Measurements from ENCODE around the gene VCP. TPM values are rescaled to one million over a fixed set of nuclear protein-coding genes. Genes with fewer than 3 reads are reported as not detected.

Gene VCP
- total RNA-seq, 1 donor from 2014 or later = 473 TPM

DNA sequence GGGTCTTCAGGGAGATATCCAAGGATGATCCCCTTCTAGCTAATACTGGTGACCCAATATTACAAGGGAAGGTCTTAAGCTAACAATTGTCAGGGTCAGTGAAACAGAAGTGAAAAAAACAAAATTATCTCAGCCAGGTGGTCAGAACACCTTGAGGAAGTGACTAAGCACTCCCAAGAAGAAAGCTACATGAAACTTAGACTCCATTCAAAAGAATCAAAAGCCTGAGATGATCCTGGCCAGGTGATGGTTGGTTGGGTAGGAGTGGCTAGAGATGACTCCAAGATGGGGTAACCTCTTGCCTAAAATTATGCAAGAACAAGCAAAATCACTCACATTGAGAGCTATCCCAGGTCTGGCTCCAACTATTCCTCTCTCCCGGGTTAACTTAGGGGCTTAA is 5.4 kb downstream of the VCP start:
- DNase-seq (ENCODE audit: low read depth in 2 of 2) = no peak

DNA sequence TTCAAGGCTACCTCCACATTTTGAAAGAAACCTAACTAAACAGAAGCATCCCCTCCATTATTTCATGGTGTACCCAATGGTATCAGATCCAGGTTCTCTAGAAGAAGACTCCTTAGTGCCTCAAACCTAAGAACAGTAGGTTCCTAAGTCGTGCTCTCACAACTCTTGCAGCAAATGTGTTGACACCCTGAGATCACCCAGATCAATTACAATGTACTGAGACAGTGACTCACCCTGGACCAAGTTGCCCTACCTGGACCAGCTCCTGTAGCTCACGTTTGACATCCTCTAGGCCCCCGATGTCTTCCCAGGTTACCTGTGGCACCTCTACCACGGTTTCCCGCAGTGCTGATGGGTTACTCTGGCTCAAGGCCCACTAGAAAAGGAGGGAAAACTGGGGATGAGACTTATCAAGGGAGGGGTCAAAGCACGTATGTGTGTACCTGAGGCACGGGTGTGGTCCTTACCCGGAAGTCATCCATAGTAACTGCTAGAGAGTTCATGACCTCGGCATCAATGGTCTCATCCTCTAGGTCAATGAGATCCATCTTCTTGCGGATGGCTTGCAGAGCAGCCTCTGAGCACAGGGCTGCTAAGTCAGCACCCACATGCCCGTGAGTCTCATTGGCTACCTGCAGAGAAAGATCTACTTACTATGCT is 11.7 kb downstream of the VCP start:
- no peak for DNase-seq (ENCODE audit: low read depth in 2 of 2)

DNA sequence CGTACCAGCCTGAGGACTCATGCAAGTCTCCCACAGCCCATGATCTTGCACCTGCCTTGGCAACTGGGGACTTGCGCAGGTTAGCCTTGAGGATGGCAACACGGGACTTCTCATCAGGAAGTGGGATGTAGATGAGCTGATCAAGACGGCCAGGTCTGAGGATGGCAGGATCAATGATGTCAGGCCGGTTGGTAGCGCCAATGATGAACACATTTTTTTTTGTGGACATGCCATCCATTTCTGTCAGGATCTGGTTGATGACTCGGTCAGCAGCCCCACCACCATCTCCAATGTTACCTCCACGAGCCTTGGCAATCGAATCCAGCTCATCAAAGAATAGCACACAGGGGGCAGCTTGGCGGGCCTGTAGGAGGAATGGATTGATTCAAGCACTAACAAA is 13.0 kb downstream of the VCP start:
- DNase-seq (ENCODE audit: low read depth in 2 of 2) = no peak

DNA sequence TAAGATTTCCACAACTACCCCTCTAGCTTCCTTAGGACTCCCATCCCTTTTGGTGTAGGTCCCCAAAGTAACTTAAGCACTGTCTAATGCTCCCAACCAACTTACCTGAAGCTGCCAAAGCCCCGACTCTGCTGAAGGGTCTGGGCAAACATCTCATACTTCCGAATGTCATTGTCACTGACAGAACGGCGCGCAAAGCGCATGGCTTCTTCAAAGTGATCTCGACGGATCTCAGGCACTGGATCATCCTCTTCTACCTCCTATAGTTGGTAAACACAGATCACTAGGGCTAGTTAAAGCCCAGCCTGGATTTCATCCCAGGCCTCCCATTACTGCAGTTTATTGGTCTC is 15.2 kb downstream of the VCP start:
- DNase-seq (ENCODE audit: low read depth in 2 of 2) = no peak

DNA sequence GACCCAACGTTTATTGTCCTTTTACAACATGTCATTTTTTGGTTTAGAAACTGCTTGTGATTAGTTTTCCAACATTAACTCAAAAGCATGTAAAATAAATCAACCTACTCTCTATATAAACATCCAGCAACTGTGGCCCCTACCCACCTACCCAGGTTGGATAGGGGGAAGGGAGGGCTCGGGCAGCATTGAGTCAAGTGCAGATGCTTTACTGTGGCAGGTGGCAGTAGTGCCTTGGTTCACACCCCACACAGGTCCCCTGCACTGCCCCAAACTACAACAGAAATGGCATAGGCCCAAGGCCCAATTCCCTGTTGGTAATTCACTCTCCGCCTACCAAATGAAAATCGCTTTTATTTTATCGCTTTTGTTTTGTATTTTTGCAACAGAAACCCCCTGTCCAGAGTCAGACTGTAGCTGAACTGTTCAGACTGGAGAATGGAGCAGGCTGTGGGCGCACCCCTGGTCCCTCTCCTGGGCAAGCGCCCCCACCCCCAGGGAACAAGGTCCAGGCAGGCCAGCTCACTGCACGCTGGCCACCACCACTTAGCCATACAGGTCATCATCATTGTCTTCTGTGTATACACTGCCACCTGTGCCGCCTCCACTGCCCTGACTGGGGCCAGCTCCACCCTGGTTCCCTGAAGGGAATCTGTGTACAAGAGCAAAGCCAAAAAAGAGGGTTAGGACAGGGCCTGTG is 15.7 kb downstream of the VCP start:
- DNase-seq (ENCODE audit: low read depth in 2 of 2) = no peak

DNA sequence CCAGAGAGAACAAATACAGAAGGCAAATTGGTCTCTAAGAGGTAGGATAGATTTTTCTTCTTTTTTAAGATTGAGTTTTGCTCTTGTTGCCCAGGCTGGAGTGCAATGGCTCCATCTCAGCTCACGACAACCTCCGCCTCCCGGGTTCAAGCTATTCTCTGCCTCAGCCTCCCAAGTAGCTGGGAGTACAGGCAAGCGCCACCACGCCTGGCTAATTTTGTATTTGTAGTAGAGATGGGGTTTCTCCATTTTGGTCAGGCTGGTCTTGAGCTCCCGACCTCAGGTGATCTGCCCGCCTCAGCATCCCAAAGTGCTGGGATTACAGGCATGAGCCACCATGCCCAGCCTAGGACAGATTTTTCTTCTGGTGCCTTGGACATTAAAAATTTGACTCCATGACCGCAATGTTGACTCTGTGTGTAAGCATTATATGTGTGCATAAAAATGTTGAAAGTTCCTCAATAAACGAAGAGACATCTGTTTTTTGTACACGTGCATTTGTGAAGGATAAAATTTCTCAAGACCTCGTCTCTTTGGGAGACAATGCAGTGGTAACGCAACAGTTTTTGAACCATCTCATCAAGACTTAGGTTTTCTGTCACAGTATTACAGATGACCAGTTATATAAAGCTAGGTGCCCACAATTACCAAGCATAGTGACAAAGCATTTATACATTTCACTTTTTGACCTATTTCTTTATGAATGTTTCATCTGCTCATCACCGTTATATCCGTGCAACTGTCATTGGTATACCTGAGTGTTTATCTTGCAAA is 17.4 kb downstream of the VCP start:
- DNase-seq (ENCODE audit: low read depth in 2 of 2) = no peak

DNA sequence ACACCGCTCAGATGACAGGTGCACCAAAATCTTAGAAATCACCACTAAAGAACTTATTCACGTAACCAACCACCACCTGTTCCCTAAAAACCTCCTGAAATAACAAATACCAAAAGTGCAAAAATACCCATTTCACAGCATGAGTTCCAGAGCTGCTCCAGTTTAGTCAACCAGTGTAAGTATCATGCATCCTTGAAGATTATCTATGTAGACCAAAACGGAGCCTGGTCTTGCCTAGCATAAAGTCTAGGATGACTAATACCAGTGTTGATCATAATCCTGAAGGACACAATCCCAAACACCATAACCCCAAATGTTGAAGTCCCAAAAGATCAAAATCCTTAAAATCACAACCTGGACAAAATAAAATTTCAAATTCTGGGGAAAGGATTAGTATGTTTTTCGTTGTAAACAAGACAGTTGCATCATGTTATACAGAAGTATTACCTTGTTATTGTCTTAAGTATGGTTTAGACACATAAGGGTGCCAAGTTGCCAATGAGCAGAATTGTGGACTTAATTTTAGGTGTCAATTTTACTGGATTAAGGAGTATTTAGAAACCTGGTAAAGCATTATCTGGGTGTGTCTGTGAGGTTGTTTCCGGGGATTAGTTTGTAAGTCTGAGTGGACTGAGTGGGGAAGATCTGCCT is 18.1 kb downstream of the VCP start:
- DNase-seq (ENCODE audit: low read depth in 2 of 2) = no peak

DNA sequence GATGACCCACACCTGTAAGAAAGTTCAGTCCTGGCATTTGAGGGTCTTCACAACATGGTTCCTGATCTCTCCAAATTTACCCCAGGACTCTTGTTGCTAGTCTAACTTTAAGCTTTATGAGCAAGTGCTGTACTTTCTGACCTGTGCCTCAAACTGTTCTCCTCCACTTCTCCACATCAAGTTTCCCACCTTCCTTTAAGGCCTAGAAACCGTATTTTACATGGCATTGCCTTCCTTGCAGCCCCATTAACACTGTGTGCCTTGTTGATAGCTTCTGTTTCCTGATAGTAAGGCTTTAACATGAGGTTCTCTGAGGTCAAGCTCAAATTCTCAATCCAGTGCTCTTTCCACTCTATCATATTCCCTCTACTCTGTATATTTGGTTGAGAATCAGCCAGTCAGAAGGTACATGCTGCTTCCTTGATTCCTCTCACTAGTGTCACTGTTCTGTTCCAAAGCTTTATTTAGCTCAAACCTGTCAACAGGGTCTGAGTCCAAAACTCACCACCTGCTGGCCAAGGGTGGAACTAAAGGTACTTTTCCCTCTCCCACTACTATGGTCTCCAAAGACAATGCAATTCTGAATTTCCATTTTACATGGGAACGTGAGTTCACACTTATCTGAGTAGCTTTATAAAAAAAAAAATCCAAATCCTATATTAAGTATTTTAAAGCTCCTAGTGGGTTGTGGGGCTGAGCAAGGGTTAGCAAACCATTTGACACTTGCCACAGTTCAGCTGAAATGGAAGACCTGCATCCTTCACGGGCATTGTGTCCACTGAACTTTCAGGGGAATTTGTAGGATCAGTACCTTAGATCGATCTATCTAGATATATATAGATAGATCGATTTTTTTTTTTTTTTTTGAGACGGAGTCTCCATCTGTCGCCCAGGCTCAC is 21.1 kb downstream of the VCP start:
- DNase-seq (ENCODE audit: low read depth in 2 of 2) = peak; percentile 58 to 73

DNA sequence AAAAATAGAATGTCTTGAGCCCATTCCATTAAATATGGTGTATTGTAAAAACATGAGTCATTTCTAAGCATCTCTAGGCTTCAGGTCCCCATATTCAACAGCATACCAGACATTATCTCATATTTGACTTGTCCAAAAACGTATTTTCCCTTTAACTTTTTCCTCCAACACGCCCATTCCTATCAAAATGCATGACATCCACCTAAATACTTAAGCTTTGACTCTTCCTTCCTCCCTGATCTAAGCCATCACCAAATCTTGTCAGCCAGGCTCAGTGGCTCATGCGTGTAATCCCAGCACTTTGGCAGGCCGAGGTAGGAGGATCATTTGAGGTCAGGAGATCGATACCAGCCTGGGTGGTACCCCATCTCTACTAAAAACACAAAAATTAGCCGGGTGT is 23.9 kb downstream of the VCP start:
- DNase-seq (ENCODE audit: low read depth in 2 of 2) = no peak

DNA sequence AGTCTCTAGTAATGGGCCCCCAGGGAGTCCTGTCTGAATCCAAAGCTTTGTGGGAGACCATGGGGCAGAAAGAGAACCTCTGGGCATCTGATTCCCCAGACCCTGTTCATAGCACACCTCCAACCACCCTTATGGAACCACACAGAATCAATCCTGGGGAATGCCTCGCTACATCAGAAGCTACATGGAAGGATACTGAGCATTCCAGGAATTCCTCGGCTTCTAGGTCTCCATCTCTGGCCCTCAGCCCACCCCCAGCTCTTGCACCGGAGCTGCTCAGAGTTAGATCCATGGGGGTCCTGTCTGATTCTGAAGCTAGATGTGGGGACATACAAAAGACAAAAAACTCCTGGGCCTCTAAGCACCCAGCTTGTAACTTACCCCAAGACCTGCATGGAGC is 28.4 kb downstream of the VCP start:
- no peak for DNase-seq (ENCODE audit: low read depth in 2 of 2)

DNA sequence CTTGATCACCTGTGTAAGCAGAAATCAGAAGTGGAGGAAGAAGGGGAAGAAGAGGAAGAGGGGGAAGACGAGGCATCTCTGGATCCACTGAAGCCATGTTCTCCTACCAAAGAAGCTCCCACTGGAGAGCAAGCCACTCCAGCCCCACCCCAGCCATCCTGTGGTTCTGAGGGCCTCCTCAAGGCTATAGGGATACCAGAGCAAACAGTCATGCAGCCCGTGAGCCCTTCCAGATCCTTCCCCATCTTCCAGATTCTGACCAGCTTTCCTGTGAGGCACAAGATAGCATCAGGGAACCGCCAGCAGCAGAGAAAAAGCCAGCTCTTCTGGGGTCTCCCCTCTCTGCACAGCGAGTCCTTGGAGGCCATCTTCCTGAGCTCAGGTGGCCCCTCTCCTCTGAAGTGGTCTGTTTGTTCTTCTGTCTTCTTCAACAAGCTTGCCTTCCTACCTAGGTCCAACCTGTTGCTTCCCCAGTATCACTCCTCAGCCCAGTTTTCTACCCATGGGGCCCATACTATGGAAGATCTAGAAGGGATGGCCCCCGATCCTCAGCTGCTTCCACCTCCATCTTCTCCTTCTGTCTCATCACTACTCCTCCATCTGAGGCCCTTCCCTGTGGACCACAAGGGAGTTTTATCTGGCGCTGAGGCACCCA is 29.4 kb downstream of the VCP start:
- DNase-seq (ENCODE audit: low read depth in 2 of 2) = no peak

DNA sequence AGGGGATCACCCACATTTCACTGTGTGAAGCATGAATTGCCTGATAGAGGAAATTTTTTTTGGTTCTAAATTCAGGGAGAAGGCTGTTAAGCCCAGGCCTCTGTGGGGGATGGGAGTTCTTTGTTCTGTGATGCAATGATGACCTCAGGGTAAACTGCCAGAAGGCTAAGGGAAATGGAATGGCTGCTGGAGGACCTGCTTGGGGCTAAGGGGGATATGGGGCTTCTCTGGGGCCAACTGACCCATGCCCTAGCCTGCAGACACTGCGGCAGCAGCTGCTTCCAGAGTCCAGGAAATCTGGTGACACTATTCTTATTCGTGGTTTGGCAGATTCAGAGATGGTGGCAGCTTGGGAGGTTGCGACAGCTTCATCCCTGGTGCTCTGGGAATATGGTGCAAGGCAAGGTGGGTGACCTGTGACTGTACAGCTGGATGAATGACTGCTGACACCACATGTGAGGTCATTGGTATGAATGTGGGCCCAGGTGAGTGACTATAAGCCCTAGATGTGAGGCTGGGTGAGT is 30.3 kb downstream of the VCP start:
- DNase-seq (ENCODE audit: low read depth in 2 of 2) = no peak

DNA sequence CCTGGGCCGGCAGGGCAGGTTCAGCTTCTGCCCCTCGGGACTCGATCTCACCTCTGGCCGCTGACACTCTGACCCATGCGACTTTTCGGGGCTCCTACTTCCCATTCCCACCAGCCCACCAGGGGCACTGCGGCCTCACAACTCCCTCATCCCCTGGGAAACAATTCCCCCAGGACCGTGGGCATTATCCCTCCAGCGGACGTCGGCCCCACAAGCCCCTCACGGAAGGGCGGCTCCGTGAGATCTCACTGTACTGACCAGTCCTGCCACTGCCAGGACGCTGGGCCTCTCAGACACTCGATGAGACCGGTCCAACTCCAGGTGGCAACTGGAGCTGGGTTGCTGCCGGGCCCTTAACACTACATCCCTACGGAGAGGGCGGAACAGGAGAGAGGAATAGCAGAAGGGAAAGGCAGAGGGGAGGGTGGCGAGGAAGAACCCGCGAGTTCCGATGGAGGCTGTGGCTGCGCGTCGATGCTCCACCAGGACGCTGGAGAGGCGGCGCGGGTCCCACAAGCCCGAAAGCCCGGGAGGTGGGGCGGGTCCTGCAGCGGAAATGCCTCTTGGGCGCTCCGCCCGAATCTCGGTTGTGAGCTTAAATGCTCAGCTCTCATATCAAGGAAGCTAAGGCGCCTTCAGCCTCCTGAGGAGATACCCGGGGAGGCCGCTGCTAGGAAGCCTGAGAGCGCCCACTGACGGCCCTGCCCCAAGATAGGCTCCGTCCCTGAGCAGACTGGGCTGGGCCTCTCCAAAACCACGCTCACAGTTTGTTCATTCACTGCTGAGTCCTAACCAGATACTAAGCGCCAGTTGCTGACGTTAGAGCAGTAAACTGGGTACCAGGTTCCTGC is 36.3 kb downstream of the VCP start:
- peak in 1 of 2 donors; percentile 42 for DNase-seq (ENCODE audit: low read depth in 2 of 2)

DNA sequence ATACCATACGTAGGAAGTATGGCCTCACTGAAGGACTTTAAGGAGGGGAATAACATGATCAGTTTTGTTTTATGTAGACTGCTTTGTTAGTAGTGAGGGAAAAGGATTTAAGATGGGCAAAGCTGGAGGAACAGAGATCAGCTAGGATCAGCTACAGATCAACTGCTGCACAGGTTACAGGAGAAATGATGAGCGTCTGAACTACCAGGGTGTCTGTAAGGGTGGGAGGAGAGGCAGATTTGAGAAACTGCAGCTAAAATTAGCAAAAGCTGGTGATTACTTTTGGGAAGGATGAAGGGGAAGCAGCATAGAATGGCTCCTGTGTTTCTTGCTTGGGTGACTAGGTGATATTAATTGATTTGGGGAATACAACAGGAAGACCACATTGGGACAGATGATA is 39.3 kb downstream of the VCP start:
- no peak for DNase-seq (ENCODE audit: low read depth in 2 of 2)

DNA sequence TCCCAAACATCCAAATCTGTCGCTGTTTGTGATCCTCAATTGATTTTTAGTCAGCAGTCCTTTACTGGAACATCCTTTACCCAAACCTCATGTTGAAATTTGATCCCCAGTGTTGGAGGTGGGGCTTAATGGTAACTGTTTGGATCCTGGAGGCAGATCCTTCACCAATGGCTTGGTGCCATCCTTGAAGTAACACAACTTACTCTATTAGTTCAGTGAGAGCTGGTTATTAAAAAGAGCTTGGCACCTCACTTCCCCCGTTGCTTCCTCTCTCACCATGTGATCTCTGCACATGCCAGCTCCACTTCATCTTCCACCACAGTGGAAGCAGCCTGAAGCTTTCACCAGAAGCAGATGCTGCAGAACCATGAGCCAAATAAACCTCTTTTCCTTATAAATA is 42.6 kb downstream of the VCP start:
- DNase-seq (ENCODE audit: low read depth in 2 of 2) = no peak

DNA sequence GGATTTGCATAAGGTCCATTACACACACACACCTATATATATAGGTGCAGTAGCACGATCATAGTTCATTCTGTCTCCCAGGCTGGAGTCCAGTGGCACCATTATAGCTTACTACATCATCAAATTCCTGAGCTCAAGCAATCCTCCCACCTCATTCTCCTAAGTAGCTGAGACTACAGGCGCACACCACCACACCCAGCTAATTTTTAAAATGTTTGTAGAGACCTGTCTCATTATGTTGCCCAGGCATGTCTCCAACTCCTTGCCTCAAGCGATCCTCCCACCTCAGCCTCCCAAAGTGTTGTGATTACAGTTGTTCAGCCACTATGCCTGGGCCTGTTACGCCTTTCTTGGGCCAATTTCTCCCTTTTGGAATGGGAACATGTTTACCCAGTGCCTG is 43.2 kb downstream of the VCP start:
- no peak for DNase-seq (ENCODE audit: low read depth in 2 of 2)

DNA sequence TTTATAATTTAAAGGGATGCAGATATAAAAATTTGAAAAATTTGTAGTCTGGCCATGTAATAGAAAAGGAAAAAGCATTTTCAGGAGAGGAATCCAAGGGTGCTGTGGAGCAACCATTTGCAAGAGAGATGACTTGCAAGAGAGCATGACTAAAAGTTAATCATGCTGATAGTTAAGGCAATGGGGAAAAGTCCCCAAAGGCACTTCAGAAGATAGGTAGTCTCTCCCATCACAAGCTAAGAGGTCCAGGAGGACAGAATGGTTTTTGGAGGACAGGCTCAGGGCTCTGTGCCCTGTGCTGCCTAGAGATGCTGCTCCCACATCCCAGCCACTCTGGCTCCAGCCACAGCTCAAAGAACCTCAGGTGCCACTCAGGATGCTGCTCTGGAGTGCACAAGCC is 44.1 kb downstream of the VCP start:
- DNase-seq (ENCODE audit: low read depth in 2 of 2) = no peak

DNA sequence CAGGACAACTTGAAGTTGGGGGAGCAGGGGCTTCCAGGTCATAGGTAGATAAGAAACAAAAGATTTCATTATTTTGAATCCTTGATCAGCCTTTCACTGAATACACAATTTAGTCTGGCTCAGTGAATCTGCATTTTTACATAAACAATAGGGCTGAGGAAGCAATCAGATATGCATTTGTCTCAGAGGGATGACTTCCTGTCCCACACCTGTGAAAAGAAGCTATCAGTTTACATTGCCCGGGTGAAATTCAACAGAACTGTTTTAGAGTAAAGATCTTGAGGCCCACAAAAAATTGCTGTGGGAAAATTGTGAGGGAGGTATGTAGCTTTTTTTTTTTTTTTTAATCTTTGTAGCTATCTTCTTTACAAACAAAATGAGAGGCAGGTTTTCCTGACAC is 44.6 kb downstream of the VCP start:
- DNase-seq (ENCODE audit: low read depth in 2 of 2) = no peak

DNA sequence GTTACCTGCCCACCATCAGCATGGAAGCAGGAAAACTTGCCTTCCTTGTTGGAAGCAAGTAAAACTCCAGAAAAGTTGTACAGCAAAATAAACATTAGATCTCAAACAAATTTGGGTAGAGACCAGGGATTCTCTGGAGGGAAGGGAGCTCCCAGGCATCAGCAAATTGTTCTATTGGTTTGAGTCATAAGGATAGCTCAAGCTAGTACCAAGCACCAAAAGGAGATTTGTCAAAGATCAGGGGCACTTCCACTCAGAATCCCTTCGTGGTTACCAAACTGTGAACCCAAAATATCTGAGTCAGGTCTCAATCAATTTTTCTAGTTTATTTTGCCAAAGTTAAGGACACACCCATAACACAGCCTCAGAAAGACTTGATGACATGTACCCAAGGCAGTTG is 45.1 kb downstream of the VCP start:
- no peak for DNase-seq (ENCODE audit: low read depth in 2 of 2)

DNA sequence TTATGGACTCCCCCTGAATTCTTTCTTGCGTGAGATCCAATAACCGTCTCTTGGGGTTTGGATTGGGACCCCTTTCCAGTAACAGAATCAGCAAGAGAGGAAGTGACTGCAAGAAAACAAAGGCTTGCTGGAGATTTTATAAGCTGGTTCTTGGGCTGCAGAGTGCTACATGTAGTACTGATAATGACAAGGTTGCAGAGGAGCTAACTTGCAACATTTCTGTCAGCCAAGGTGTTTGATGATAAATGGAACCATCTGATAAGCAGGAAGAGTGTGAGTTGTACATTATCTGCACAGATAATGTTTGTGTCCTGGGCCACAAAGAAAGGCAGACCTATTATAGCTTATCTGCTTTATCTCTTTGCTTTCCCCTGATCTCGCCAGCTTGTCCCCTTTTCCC is 45.8 kb downstream of the VCP start:
- no peak for DNase-seq (ENCODE audit: low read depth in 2 of 2)
